A673 (cell line): Measurements from ENCODE around the gene URB2. TPM values are rescaled to one million over a fixed set of nuclear protein-coding genes. Genes with fewer than 3 reads are reported as not detected.

Experiments
- BruUV-seq: library from RNA; stranded (reverse); fragments of 400-500 nt; replicated peaks from 2 replicates; lab custom pipeline; 2021; lab: Mats Ljungman, UMichigan
- CTCF ChIA-PET: fragments of 300-600 bp; sonication (Branson Sonifier 250); formaldehyde crosslinking; loops from one replicate; lab custom pipeline; 2022; ENCODE audit warnings: antibody characterized with exemption; lab: Charles Lee
- POLR2A ChIA-PET: fragments of 300-600 bp; sonication (Branson Sonifier 250); formaldehyde crosslinking; loops from one replicate; lab custom pipeline; 2022; ENCODE audit warnings: antibody characterized with exemption; ENCODE audit not compliant: low non-redundant PET; lab: Charles Lee
- DNase-seq: peaks from one replicate; pipeline ENCODE4 v3.0.0-alpha.2; 2015; ENCODE audit warnings: low spot score
- H3K27ac ChIP-seq: fragments of 200-600 bp; sonication (generic); 2 replicates; pipeline ENCODE4 v1.5.1; 2016; ENCODE audit warnings: mixed run types, low read depth, mild to moderate bottlenecking, mixed read lengths, antibody characterized with exemption, low read length; ENCODE audit not compliant: poor library complexity, severe bottlenecking
- H3K27me3 ChIP-seq: fragments of 200-600 bp; sonication (generic); replicated peaks from 2 replicates; pipeline ENCODE4 v1.6.1; 2017; ENCODE audit warnings: mixed run types, low read depth, mild to moderate bottlenecking, mixed read lengths, antibody characterized with exemption, low read length; ENCODE audit not compliant: insufficient read depth, poor library complexity
- H3K36me3 ChIP-seq: fragments of 200-600 bp; sonication (generic); 2 replicates; pipeline ENCODE4 v1.6.1; 2016; ENCODE audit warnings: mixed run types, mild to moderate bottlenecking, mixed read lengths, antibody characterized with exemption, low read length; ENCODE audit not compliant: insufficient read depth, poor library complexity, severe bottlenecking
- H3K4me1 ChIP-seq: fragments of 200-600 bp; sonication (generic); 2 replicates; pipeline ENCODE4 v1.6.1; 2017; ENCODE audit warnings: mixed run types, mild to moderate bottlenecking, mixed read lengths, antibody characterized with exemption, low read length; ENCODE audit not compliant: insufficient read depth, poor library complexity, severe bottlenecking
- H3K4me3 ChIP-seq: fragments of 200-600 bp; sonication (generic); 2 replicates; pipeline ENCODE4 v1.5.1; 2016; ENCODE audit warnings: low read depth, mixed run types, mild to moderate bottlenecking, mixed read lengths, low read length; ENCODE audit not compliant: poor library complexity, severe bottlenecking
- H3K9me3 ChIP-seq: fragments of 200-600 bp; sonication (generic); 2 replicates; pipeline ENCODE4 v1.6.1; 2016; ENCODE audit warnings: mixed run types, low read depth, mild to moderate bottlenecking, mixed read lengths, antibody characterized with exemption, low read length; ENCODE audit not compliant: poor library complexity, severe bottlenecking
- EZH2 ChIP-seq: fragments of 200-600 bp; sonication (generic); IDR thresholded peaks from 2 replicates; pipeline ENCODE4 v1.6.1; 2017; ENCODE audit warnings: borderline replicate concordance, low read depth, mild to moderate bottlenecking, mixed read lengths, antibody characterized with exemption, low read length; ENCODE audit not compliant: poor library complexity, severe bottlenecking
- intact Hi-C: fragments of 100-400 bp; cut with micrococcal nuclease; formaldehyde crosslinking; loops from one replicate; pipeline ENCODE4 v1.10.0; 2022; ENCODE audit not compliant: unreplicated experiment
- total RNA-seq: library from RNA; stranded (reverse); gene quantifications from 2 replicates; pipeline ENCODE4 v1.2.3, GENCODE V29; 2021
- TF ChIP-seq, protein P1 (sequence below): fragments of 300-800, 200-600 bp; sonication (generic); conservative IDR thresholded peaks from 2 replicates; pipeline ENCODE4 v1.5.1; 2017; ENCODE audit warnings: low read depth, mild to moderate bottlenecking, antibody characterized with exemption, low read length, moderate library complexity, mixed read lengths

URB2 gene
- total RNA-seq, 1 experiment from 2014 or later, result 33.3 TPM

DNA sequence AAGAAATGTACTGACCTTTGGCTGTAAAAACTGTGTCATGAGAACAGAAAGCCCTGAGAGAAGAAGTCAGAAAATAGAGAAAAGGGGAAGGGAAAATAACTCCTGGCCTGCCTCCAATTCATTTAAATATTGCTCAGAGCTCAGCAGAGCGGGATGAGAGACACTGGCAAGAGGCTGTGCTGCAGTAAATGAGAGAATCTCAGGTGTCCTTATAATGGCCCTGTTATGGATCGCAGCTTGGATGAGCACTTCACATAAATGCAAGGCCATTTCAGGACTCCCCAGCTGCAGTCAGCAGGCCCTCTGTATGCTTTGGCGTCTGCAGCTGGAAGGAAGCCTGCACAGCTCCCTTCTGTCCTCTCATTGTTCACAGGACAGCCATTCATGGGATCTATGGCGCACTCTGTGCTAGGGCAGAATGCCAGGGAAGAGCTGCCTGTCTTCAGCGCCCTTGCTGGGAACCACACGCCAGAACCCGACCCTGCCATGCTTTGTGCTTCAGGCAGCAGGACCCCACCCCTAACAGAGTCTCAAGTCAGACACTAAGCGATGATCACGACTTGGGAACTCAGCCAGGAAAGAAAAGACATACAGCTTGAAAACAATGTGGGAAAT is 46.9 kb upstream of the URB2 start:
- Histone ChIP-seq H3K36me3 (no peaks in the 10 kb centered on the region), H3K27ac (no peak overlapping the region), H3K4me1 (peaks cover 12% of the 10 kb centered on the region), H3K4me3 (peak overlapping the region; percentile 13), H3K9me3 (no peaks in the 10 kb centered on the region), H3K27me3 (no peaks in the 10 kb centered on the region)
- ChIA-PET CTCF (interaction anchor here (0.8 kb wide), 1 partner anchor 20 kb away, joined by 3 read pairs; the partner anchor contains the start of gene ABCB10), POLR2A (interaction anchor here (0.6 kb wide), 1 partner anchor 646 kb away, joined by 3 read pairs; no protein-coding TSS in a partner anchor)
- intact Hi-C loops, result no loop called here
- peak; percentile 70 for DNase-seq
- no TSS peak for BruUV-seq
- TF ChIP-seq EZH2, result no peak
- TF ChIP-seq, protein P1, sequence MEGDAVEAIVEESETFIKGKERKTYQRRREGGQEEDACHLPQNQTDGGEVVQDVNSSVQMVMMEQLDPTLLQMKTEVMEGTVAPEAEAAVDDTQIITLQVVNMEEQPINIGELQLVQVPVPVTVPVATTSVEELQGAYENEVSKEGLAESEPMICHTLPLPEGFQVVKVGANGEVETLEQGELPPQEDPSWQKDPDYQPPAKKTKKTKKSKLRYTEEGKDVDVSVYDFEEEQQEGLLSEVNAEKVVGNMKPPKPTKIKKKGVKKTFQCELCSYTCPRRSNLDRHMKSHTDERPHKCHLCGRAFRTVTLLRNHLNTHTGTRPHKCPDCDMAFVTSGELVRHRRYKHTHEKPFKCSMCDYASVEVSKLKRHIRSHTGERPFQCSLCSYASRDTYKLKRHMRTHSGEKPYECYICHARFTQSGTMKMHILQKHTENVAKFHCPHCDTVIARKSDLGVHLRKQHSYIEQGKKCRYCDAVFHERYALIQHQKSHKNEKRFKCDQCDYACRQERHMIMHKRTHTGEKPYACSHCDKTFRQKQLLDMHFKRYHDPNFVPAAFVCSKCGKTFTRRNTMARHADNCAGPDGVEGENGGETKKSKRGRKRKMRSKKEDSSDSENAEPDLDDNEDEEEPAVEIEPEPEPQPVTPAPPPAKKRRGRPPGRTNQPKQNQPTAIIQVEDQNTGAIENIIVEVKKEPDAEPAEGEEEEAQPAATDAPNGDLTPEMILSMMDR, result no peak

DNA sequence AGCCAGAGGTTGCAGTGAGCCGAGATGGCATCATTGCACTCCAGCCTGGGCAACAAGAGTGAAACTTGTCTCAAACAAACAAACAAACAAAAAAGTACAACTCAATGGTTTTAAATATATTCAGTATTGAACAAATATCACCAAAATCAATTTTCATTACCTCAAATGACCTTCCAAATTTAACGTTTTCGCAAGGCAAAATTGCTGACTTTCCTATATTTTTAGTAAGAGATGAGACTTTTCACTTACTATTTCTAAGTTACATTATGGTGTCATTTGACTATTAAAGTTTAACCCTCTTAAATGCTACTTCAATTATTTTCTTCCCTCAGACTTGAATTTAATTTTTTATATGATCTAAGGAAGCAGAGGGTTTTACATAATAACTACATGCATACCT is 44.6 kb upstream of the URB2 start:
- H3K36me3 ChIP-seq, result no peaks in the 10 kb centered on the region
- ChIA-PET CTCF (no interaction called here), POLR2A (no interaction called here)
- no peak overlapping the region for H3K27ac ChIP-seq
- H3K9me3 ChIP-seq, result no peaks in the 10 kb centered on the region
- H3K4me1 ChIP-seq, result peaks cover 12% of the 10 kb centered on the region
- no peak for DNase-seq
- H3K4me3 ChIP-seq, result no peak overlapping the region
- intact Hi-C loops, result no loop called here
- no peaks in the 10 kb centered on the region for H3K27me3 ChIP-seq
- no TSS peak for BruUV-seq
- TF ChIP-seq, protein P1, result no peak
- TF ChIP-seq EZH2, result no peak

DNA sequence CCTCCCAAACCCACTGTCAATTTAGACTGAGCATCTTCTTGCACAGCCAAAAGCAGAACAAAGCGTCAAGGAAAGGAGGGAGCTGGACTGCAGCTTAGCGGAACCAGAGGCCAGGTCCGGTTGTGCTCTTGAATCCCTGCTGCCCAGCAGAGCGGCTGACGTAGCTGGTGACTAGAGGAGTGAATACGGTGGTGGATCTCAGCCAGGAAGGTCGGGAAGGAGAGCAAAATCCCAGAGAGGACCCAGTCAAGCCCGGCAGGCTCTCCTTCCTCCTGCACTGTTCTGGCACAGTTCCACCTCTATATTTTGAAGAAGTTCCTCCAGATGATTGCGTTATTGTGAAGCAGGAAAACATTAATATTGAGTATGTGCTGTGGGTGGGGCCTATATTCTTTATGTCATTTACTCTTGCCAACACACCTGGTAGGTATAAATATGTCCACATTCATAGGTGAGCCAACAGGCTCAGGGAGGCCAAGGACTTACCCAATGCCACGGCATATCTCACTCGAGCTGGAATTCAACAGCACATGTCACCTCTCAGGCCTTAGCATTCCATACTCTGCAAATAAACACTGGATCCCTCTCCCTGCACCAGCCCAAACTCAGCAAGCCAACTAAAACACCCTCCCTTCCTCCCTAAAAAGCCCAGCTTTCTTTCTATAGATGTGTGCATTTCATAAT is 43.9 kb upstream of the URB2 start:
- Histone ChIP-seq H3K27ac (no peak overlapping the region), H3K27me3 (no peaks in the 10 kb centered on the region), H3K4me3 (no peak overlapping the region), H3K36me3 (no peaks in the 10 kb centered on the region), H3K4me1 (peaks cover 12% of the 10 kb centered on the region), H3K9me3 (no peaks in the 10 kb centered on the region)
- DNase-seq, result no peak
- BruUV-seq, result no TSS peak
- TF ChIP-seq, protein P1, result no peak
- no peak for TF ChIP-seq EZH2
- ChIA-PET CTCF (no interaction called here), POLR2A (interaction anchor here (0.6 kb wide), 1 partner anchor 33 kb away, joined by 3 read pairs; no protein-coding TSS in a partner anchor)
- intact Hi-C loops, result no loop called here
